ENCODE measurements around the gene GREB1.

The GREB1 gene

GRCh38 chr2:11499081-11499743 is 34.6 kb upstream of the GREB1 start:
- no peak for DNase-seq
- Histone ChIP-seq H3K27me3 (ENCODE audit: insufficient read depth, low read depth, severe bottlenecking) (no peaks in the 10 kb centered on the region), H3K27ac (no peak overlapping the region), H3K9me3 (ENCODE audit: severe bottlenecking) (no peaks in the 10 kb centered on the region), H3K4me3 (ENCODE audit: low read depth, low read length) (no peak overlapping the region), H3K36me3 (no peaks in the 10 kb centered on the region)
- TF ChIP-seq, protein P1, sequence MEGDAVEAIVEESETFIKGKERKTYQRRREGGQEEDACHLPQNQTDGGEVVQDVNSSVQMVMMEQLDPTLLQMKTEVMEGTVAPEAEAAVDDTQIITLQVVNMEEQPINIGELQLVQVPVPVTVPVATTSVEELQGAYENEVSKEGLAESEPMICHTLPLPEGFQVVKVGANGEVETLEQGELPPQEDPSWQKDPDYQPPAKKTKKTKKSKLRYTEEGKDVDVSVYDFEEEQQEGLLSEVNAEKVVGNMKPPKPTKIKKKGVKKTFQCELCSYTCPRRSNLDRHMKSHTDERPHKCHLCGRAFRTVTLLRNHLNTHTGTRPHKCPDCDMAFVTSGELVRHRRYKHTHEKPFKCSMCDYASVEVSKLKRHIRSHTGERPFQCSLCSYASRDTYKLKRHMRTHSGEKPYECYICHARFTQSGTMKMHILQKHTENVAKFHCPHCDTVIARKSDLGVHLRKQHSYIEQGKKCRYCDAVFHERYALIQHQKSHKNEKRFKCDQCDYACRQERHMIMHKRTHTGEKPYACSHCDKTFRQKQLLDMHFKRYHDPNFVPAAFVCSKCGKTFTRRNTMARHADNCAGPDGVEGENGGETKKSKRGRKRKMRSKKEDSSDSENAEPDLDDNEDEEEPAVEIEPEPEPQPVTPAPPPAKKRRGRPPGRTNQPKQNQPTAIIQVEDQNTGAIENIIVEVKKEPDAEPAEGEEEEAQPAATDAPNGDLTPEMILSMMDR (IDR thresholded peaks at IDR 0.05; ENCODE audit: low read depth, low read length): no peak

- H3K27ac ChIP-seq: no peak overlapping the region
- H3K4me3 ChIP-seq (ENCODE audit: low read depth, low read length): no peak overlapping the region
- no peak for DNase-seq
- TF ChIP-seq, protein P1 (IDR thresholded peaks at IDR 0.05; ENCODE audit: low read depth, low read length): no peak
- no peaks in the 10 kb centered on the region for H3K27me3 ChIP-seq (ENCODE audit: insufficient read depth, low read depth, severe bottlenecking)
- no peaks in the 10 kb centered on the region for H3K9me3 ChIP-seq (ENCODE audit: severe bottlenecking)
- no peaks in the 10 kb centered on the region for H3K36me3 ChIP-seq
Observed at GRCh38 chr2:11500702-11501303, 33.0 kb upstream of the GREB1 start.

- H3K27ac ChIP-seq: no peak overlapping the region
- no peaks in the 10 kb centered on the region for H3K27me3 ChIP-seq (ENCODE audit: insufficient read depth, low read depth, severe bottlenecking)
- no peak overlapping the region for H3K4me3 ChIP-seq (ENCODE audit: low read depth, low read length)
- TF ChIP-seq, protein P1 (IDR thresholded peaks at IDR 0.05; ENCODE audit: low read depth, low read length): no peak
- no peaks in the 10 kb centered on the region for H3K36me3 ChIP-seq
- DNase-seq: no peak
- H3K9me3 ChIP-seq (ENCODE audit: severe bottlenecking): no peaks in the 10 kb centered on the region
Observed at GRCh38 chr2:11502740-11503292, 31.0 kb upstream of the GREB1 start.

DNA sequence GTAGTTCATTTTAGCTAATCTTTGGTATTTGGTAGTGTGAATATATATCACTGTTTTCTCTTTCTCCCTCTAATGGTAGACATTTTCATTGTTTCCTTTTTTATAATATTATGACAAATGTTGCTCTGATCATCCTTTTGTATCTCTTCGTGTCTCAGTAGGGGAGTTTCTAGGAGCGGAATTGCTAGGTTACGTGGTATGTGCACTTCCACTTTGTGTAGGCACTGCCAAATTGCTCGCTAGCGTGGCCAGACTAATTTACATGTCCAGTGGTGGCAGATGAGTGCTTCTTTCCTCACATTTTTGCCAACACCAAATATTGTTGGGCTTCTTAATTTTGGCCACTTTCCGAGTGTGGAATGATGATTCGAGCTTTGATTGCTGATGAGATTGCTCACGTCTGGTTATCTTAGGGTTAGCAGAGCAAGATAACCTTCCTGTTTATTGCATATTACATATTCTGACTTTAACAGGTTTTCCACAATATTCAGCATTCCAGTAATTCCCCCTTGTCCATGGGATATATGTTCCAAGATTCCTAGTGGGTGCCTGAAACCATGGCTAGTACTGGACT is 30.4 kb upstream of the GREB1 start:
- H3K4me3 ChIP-seq (ENCODE audit: low read depth, low read length): no peak overlapping the region
- no peak overlapping the region for H3K27ac ChIP-seq
- no peaks in the 10 kb centered on the region for H3K9me3 ChIP-seq (ENCODE audit: severe bottlenecking)
- H3K27me3 ChIP-seq (ENCODE audit: insufficient read depth, low read depth, severe bottlenecking): no peaks in the 10 kb centered on the region
- H3K36me3 ChIP-seq: no peaks in the 10 kb centered on the region
- TF ChIP-seq, protein P1 (IDR thresholded peaks at IDR 0.05; ENCODE audit: low read depth, low read length): no peak
- no peak for DNase-seq

- Histone ChIP-seq H3K27ac (no peak overlapping the region), H3K36me3 (no peaks in the 10 kb centered on the region), H3K27me3 (ENCODE audit: insufficient read depth, low read depth, severe bottlenecking) (no peaks in the 10 kb centered on the region), H3K4me3 (ENCODE audit: low read depth, low read length) (no peak overlapping the region), H3K9me3 (ENCODE audit: severe bottlenecking) (no peaks in the 10 kb centered on the region)
- TF ChIP-seq, protein P1 (IDR thresholded peaks at IDR 0.05; ENCODE audit: low read depth, low read length): no peak
- no peak for DNase-seq
Observed at GRCh38 chr2:11505652-11506610, 27.9 kb upstream of the GREB1 start.

Data from WERI-Rb-1 (cell line).